Activated CD8-positive, alpha-beta memory T cell treated with anti-CD3 and anti-CD28 coated beads for 24 hours (primary cell): ENCODE results near the gene SPAST.
"Not testable (repeated sequence)": the region's sequence is repeated elsewhere in the genome, so short reads cannot be mapped to it uniquely, and the experiment has no call there.

Source experiments
- DNase-seq: peaks from one replicate; pipeline ENCODE4 v3.0.0-alpha.2; 2020

The SPAST gene

DNA sequence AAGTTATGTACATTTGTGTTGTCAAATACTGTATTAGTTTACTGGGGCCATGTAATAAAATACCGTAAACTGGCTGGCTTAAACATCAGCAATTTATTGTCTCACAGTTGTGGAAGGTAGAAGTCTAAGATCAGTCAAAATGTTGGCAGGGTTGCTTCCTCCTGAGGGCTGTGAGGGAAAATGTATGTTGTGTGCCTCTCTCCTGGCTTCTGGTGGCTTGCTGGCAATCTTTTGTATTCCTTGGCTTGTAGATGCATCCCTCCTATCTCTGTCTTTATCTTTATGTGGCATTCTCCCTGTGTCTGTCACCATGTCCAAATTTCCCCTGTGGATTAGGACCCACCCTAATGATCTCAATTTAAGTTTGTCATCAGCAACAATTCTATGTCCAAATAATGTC is 65.3 kb downstream of the SPAST start:
- no peak for DNase-seq

DNA sequence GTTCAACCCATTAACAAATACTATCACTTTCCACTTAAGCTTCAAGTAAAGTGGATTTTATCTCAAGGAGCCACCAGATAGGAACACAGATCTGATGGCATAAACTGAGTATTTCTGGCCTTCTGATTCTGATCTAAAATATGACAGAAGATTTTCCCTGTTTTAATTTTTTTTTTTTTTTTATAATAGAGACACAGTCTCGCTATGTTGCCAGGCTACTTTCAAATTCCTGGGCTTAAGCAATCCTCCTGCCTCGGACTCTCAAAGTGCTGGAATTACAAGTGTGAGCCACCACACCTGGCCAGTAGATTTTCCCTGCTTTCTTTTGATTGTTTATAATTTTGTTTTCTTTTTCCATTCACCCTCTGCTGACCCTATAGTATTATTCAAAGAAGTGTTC is 65.7 kb downstream of the SPAST start:
- no peak for DNase-seq

DNA sequence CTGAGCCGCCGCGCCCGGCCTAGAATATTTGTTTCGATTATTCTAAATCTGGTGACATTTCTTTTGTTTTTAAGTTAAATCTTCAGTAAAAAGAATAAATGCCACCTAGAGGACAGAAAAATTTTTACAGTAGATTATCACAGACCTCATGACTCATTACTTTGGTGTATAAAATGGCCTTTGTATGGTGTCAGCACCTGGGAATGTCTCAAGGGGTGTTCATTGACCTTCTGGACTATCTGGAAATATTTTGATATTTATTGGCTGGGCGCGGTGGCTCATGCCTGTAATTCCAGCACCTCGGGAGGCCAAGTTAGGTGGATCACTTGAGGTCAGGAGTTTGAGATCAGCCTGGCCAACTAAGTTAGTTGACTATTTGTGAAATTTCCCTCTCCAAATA is 72.1 kb downstream of the SPAST start:
- no peak for DNase-seq

DNA sequence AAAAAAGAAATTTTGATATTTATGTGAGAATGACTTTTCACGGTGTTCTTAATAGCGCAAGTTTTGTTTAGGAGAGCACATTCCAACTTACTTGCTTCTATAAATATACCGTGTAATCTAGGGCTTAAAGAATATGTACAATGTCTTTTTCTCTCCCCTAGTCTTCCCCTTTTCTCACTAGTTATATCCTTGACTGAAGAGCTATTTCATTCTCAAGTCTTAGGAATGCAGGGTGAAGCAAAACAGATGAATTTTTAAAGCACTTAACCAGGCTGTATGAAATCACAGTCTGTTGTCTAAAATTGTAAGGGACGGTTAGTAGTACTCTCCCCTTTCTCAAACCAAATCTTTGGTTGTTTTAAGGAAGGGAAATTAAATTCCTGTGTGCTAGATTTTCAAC is 72.7 kb downstream of the SPAST start:
- no peak for DNase-seq

DNA sequence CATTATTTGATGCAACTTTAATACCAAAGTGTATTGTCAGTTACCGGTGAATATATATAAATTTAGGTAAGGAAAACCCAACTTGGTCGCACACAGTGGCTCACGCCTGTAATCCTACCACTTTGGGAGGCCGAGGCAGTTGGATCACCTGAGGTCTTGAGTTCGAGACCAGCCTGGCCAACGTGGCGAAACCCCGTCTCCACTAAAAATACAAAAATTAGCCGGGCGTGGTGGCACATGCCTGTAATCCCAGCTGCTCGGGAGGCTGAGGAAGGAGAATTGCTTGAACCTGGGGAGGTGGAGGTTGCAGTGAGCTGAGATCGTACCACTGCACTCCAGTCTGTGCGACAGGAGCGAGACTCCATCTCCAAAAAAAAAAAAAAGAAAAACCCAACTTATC is 88.2 kb downstream of the SPAST start:
- not testable (repeated sequence) for DNase-seq

DNA sequence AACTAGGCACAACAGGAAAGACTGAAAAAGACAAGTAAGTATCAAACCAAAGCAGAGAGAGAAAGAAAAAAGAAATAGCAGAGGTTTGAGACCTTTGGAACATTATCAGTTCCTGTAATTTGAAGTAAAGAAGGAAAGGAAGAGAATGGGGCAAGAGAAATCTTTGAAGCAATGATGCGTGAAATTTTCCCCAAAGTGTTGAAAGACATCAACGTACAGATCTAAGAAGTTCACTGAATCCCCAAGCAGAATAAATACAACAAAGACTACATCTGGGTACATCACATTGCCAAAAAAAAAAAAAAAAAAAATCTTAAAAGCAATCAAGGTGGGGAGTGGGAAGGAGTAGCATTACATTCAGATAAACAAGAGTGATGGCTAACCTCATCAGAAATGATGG is 96.3 kb downstream of the SPAST start:
- no peak for DNase-seq

DNA sequence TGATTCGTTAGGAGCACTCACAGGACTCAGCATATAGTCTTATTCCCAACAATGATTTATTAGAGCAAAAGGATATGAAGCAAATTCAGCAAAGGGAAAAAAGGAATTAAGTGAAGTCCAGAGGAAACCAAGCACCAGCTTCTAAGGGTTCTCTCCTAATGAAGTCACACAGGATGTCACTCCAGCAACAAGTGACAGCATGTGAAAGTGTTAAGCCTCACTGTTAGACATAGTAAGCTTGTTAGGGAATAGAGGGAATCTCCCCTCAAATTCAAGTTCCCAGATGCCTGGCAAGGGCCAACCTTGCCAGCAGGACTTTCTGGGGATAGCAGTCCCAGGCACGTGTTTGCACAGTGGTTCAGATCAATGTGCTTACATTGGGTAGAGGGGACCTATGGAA is 97.9 kb downstream of the SPAST start:
- DNase-seq, result no peak

DNA sequence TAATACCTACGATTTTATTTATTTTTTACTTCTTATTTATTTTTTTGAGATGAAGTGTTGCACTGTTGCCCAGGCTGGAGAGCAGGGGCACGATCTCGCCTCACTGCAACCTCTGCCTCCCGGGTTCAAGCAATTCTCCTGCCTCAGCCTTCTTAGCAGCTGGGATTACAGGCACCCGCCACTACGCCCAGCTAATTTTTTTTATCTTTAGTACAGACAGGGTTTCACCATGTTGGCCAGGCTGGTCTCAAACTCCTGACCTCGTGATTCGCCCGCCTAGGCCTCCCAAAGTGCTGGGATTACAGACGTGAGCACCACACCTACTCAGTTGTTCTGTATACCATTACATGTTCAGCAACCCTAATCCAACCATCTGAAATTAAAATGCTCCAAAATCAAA is 100.9 kb downstream of the SPAST start:
- DNase-seq, result not testable (repeated sequence)

DNA sequence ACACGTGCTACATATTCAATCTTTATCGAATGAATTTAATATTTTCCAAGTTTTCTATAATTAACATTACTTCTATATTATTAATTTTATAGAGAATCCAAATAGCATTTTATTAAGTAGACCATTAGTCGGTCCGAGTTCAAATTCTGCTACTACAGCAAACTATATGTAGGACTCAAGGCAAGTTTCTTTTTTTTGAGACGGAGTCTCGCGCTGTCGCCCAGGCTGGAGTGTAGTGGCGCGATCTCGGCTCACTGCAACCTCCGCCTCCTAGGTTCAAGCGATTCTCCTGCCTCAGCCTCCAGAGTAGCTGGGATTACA is 101.6 kb downstream of the SPAST start:
- not testable (repeated sequence) for DNase-seq

DNA sequence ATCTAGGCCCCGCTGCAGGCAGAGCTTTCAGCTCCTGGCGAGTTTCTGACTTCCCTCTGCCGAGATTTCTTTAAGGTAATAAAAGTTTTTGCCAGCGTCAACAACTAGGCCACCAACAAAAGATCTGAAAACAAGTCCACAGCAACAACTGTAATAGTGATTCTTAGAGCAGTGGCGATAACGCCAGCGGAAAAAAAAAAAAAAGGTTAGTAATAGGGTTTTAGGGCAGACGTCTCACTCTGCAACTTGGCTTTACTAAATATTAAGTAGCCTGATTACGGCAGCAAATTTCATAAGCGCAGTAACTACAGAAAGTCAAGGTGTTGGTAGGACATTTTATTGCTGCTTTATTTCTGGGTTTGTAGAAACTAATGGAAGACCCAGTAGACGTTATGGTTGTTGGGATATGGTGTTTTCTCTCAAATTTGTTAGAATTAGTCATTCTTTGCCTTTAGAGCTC is 102.8 kb downstream of the SPAST start:
- DNase-seq, result no peak

DNA sequence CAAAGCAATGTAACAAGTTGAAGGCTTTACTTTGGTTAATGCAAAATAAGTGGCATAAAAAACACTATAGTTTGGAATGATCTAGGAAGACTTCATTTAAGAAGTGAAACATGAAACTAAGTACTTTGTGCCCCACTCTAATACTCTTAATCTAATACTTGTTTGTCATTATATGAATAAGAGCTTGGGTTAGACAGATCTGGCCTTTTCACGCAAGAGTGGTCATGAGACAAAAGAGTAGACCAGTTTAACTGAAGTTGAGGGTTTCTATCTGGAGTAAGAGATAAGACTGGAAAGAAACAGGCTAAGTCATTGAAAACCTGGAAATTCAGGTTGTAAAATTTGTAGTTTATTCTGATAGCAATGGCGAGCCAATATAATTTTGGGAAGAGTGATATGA is 105.2 kb downstream of the SPAST start:
- no peak for DNase-seq

DNA sequence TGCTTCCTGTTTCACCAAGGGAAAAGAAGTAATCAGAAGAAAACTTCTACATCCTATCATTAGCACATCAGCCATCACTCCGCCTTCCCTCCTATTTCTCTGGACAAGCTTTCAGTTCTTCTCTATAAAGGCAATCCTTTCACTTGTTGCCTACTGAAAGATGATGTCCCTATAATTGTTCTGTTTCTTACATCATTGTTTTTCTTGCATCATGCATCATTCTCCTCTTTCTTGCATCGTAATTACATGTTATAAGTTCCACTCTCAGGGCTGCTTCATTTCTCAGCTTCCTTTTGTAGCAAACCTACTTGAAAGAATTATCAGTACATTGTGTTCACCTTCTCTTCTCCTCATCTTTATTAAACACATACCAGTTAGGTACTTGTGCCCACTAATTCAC is 109.5 kb downstream of the SPAST start:
- no peak for DNase-seq

DNA sequence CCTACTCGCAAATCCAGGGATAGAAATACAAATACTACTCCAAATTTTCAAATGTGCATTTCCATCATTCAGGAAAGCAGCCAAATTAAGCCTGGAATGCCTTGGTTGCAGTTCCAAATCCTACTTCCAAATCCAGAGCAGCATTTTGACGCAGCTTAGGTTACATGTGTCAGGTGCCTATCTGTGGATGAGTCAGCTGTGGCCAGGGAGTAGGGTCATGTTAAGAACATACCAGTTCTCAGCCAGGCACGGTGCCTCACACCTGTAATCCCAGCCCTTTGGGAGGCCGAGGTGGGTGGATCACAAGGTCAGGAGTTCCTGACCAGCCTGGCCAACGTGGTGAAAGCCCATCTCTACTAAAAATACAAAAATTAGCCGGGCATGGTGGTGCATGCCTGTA is 119.3 kb downstream of the SPAST start:
- DNase-seq, result no peak

DNA sequence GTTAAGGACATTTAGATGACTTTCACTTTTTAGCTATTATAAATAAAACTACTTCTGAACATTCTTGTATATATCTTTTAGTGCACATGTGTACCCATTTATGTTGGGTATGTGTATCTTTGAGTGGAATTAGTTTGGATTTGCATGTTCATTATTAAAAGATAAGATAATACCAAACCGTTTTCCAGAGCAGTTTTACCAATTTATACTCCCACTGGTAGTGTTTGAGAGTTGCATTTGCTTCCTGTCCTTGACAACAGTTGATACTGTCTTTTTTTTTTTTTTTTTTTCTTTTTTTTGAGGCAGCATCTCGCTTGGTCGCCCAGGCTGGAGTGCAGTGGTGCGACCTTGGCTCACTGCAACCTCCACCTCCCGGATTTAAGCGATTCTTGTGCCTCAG is 125.7 kb downstream of the SPAST start:
- DNase-seq, result no peak

DNA sequence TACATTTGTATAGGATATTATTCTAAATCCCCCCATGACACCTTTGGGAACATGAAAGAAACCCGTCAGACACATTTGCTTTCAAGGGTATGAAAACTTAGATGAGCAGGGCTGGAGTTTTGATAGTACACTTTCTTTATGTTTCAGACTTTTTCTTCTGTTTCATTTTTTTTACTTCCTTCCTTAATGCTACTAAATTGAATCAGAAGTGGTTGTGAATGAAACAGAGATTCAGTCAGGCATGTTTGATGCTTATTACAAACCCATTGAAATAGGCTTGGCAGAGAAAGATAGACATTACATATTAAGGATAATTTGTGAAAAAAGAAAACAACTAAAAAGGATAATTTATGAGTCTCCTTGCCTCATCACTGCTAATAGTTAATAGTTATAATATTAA is 129.1 kb downstream of the SPAST start:
- DNase-seq, result no peak

DNA sequence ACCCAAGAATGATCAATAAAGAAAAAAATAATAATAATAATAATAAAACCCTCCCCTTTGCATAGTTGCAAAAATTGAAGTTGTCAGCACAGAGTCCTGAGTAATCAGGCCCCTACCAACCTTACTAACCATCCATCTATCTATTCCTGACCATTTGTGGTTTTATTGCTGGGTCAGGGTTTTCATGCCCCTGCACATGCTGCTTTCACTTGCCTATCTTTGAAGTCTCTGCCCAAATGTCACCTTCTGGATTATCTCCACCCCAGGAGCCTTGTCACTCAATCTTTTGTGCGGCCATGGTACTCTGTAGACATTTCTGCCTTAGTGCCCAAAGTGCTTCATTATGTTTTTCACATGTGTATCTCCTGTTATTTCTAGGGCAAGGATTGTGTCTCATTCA is 137.5 kb downstream of the SPAST start:
- no peak for DNase-seq

DNA sequence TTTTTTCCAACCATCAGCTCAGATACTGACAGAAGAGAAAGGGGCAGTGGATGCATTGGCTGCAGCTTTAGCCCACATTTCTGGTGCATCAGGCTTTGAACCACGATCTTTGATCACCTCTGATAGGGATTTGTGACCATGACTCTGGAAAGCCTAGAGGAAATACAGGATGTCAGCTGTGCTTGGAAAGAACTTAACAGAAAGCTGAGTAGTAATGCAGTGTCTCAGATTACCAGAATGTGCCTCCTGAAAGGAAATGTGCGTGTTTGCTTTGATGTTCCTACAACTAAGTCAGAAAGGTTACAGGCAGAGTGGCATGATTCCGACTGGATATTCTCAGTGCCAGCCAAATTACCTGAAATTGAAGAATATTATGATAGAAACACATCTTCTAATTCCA is 140.1 kb downstream of the SPAST start:
- not testable (repeated sequence) for DNase-seq
